H9 (cell line): Measurements from ENCODE around the gene ZSWIM5. TPM values are rescaled to one million over a fixed set of nuclear protein-coding genes. Genes with fewer than 3 reads are reported as not detected.

Experiments used
- DNase-seq: peaks from one replicate; pipeline ENCODE4 v3.0.0-alpha.2; 2017
- H2AFZ ChIP-seq: one replicate; pipeline ENCODE4 v1.6.1; 2013; ENCODE audit warnings: mild to moderate bottlenecking, low read length, control low read depth, moderate library complexity
- H2AK5ac ChIP-seq: 2 replicates; pipeline ENCODE4 v1.6.1; 2013; ENCODE audit warnings: low read length, control low read depth, mixed read lengths; ENCODE audit not compliant: insufficient read length
- H2BK120ac ChIP-seq: one replicate; pipeline ENCODE4 v1.6.1; 2013; ENCODE audit warnings: low read depth, mild to moderate bottlenecking, low read length, control low read depth, inconsistent platforms; ENCODE audit not compliant: poor library complexity, severe bottlenecking
- H2BK12ac ChIP-seq: 2 replicates; pipeline ENCODE4 v1.6.1; 2013; ENCODE audit warnings: low read length, control low read depth, mixed read lengths, low read depth; ENCODE audit not compliant: insufficient read length
- H2BK15ac ChIP-seq: 2 replicates; pipeline ENCODE4 v1.6.1; 2013; ENCODE audit warnings: low read depth, low read length, control low read depth
- H2BK20ac ChIP-seq: one replicate; pipeline ENCODE4 v1.6.1; 2013; ENCODE audit warnings: low read depth, mild to moderate bottlenecking, low read length, control low read depth, inconsistent platforms; ENCODE audit not compliant: poor library complexity, severe bottlenecking
- H2BK5ac ChIP-seq: 2 replicates; pipeline ENCODE4 v1.6.1; 2013; ENCODE audit warnings: low read length, control low read depth, mixed read lengths; ENCODE audit not compliant: insufficient read length
- H3K14ac ChIP-seq: 2 replicates; pipeline ENCODE4 v1.6.1; 2013; ENCODE audit warnings: low read length, control low read depth; ENCODE audit not compliant: insufficient read depth
- H3K18ac ChIP-seq: 2 replicates; pipeline ENCODE4 v1.6.1; 2013; ENCODE audit warnings: low read depth, mild to moderate bottlenecking, mixed read lengths, low read length, control low read depth; ENCODE audit not compliant: insufficient read length
- H3K23ac ChIP-seq: 2 replicates; pipeline ENCODE4 v1.6.1; 2013; ENCODE audit warnings: low read length, control low read depth, mixed read lengths, low read depth; ENCODE audit not compliant: insufficient read length
- H3K23me2 ChIP-seq: 2 replicates; pipeline ENCODE4 v1.6.1; 2013; ENCODE audit warnings: low read depth, mild to moderate bottlenecking, mixed read lengths, low read length, control low read depth; ENCODE audit not compliant: insufficient read length, poor library complexity, severe bottlenecking
- H3K27ac ChIP-seq: 2 replicates; pipeline ENCODE4 v1.5.1; 2013; ENCODE audit warnings: low read length, control low read depth, mixed read lengths, low read depth; ENCODE audit not compliant: insufficient read length
- H3K27me3 ChIP-seq: 2 replicates; pipeline ENCODE4 v1.6.1; 2013; ENCODE audit warnings: low read length, control low read depth, inconsistent platforms; ENCODE audit not compliant: insufficient read depth
- H3K4ac ChIP-seq: 2 replicates; pipeline ENCODE4 v1.6.1; 2013; ENCODE audit warnings: low read depth, mild to moderate bottlenecking, control low read depth, inconsistent platforms, low read length, moderate library complexity
- H3K4me1 ChIP-seq: 2 replicates; pipeline ENCODE4 v1.6.1; 2013; ENCODE audit warnings: low read length, control low read depth, inconsistent platforms; ENCODE audit not compliant: insufficient read depth
- H3K4me2 ChIP-seq: 2 replicates; pipeline ENCODE4 v1.6.1; 2013; ENCODE audit warnings: low read length, control low read depth, mixed read lengths; ENCODE audit not compliant: insufficient read length, insufficient read depth
- H3K56ac ChIP-seq: 2 replicates; pipeline ENCODE4 v1.6.1; 2013; ENCODE audit warnings: low read depth, mild to moderate bottlenecking, mixed read lengths, low read length, control low read depth; ENCODE audit not compliant: insufficient read length
- H3K79me1 ChIP-seq: 2 replicates; pipeline ENCODE4 v1.6.1; 2013; ENCODE audit warnings: low read depth, mild to moderate bottlenecking, moderate library complexity, low read length, control low read depth, inconsistent platforms; ENCODE audit not compliant: insufficient read depth, poor library complexity, severe bottlenecking
- H3K79me2 ChIP-seq: 2 replicates; pipeline ENCODE4 v1.6.1; 2013; ENCODE audit warnings: low read length, control low read depth, inconsistent platforms; ENCODE audit not compliant: insufficient read depth
- H3K9ac ChIP-seq: 2 replicates; pipeline ENCODE4 v1.6.1; 2013; ENCODE audit warnings: low read length, control low read depth, mixed read lengths; ENCODE audit not compliant: insufficient read length; ENCODE audit errors: extremely low read depth
- H3K9me3 ChIP-seq: one replicate; pipeline ENCODE4 v1.6.1; 2013; ENCODE audit warnings: low read depth, low read length, inconsistent platforms; ENCODE audit not compliant: control insufficient read depth
- H3T11ph ChIP-seq: one replicate; pipeline ENCODE4 v1.6.1; 2013; ENCODE audit warnings: mild to moderate bottlenecking, low read length, control low read depth, inconsistent platforms
- H4K20me1 ChIP-seq: one replicate; pipeline ENCODE4 v1.6.1; 2013; ENCODE audit not compliant: control insufficient read depth, insufficient read length, insufficient read depth
- H4K5ac ChIP-seq: 2 replicates; pipeline ENCODE4 v1.6.1; 2013; ENCODE audit warnings: low read depth, mild to moderate bottlenecking, mixed read lengths, low read length, control low read depth; ENCODE audit not compliant: insufficient read length
- H4K8ac ChIP-seq: replicated peaks from 2 replicates; pipeline ENCODE4 v1.6.1; 2013; ENCODE audit warnings: low read length, control low read depth, mixed read lengths, low read depth; ENCODE audit not compliant: insufficient read length
- H4K91ac ChIP-seq: 2 replicates; pipeline ENCODE4 v1.6.1; 2013; ENCODE audit warnings: low read depth, mild to moderate bottlenecking, moderate library complexity, mixed read lengths, low read length, control low read depth; ENCODE audit not compliant: insufficient read length
- H3K27ac Mint-ChIP-seq, 3 experiments: 2 replicates in 2 of 3; 3 replicates in 1 of 3; pipeline ENCODE4 v1.8.0; 2020 to 2021; ENCODE audit warnings: mixed read lengths in 3 of 3, mild to moderate bottlenecking in 1 of 3, moderate library complexity in 1 of 3
- H3K27me3 Mint-ChIP-seq: 2 replicates; pipeline ENCODE4 v1.8.0; 2021; ENCODE audit warnings: low read depth, mild to moderate bottlenecking, moderate library complexity, mixed read lengths
- H3K36me3 Mint-ChIP-seq, 3 experiments: 2 replicates in 2 of 3; 3 replicates in 1 of 3; pipeline ENCODE4 v1.8.0; 2020 to 2021; ENCODE audit warnings: low read depth in 3 of 3, mixed read lengths in 3 of 3; ENCODE audit not compliant: insufficient read depth in 1 of 3
- H3K4me1 Mint-ChIP-seq, 2 experiments: 2 replicates each; pipeline ENCODE4 v1.8.0; 2020; ENCODE audit warnings: mixed read lengths in 2 of 2
- H3K4me3 Mint-ChIP-seq, 2 experiments: 2 replicates in 1 of 2; 3 replicates in 1 of 2; pipeline ENCODE4 v1.8.0; 2020 to 2021; ENCODE audit warnings: mild to moderate bottlenecking in 2 of 2, mixed read lengths in 2 of 2, moderate library complexity in 1 of 2
- H3K9me3 Mint-ChIP-seq, 2 experiments: 2 replicates in 1 of 2; 3 replicates in 1 of 2; pipeline ENCODE4 v1.8.0; 2020; ENCODE audit warnings: mild to moderate bottlenecking in 2 of 2, mixed read lengths in 2 of 2, moderate library complexity in 1 of 2
- total RNA-seq: library from RNA; stranded (reverse); gene quantifications from 2 replicates; pipeline ENCODE4 v1.2.1, GENCODE V29; 2021
- TF ChIP-seq, protein P1 (sequence below): fragments of 200-600 bp; sonication (generic); conservative IDR thresholded peaks from 3 replicates; pipeline ENCODE4 v1.8.0; 2021; ENCODE audit warnings: antibody characterized with exemption, mild to moderate bottlenecking

The ZSWIM5 gene
- total RNA-seq, 1 experiment from 2014 or later: 3.5 TPM

- Histone ChIP-seq H4K5ac (no peak overlapping the region), H3K14ac (no peak overlapping the region), H3K9me3 (no peaks in the 10 kb centered on the region), H2BK15ac (no peak overlapping the region), H4K20me1 (no peaks in the 10 kb centered on the region), H2AK5ac (no peak overlapping the region), H3K4ac (no peak overlapping the region), H2AFZ (no peak overlapping the region), H3K18ac (no peak overlapping the region), H4K8ac (no peak overlapping the region), H2BK20ac (no peak overlapping the region), H3K56ac (no peak overlapping the region), H2BK12ac (no peak overlapping the region), H4K91ac (no peak overlapping the region), H3K4me2 (no peak overlapping the region), H3K23ac (no peak overlapping the region), H3T11ph (no peak overlapping the region), H3K4me1 (no peaks in the 10 kb centered on the region), H3K9ac (no peak overlapping the region), H3K27me3 (no peaks in the 10 kb centered on the region), H3K23me2 (no peaks in the 10 kb centered on the region), H2BK5ac (no peak overlapping the region), H3K27ac (no peak overlapping the region), H2BK120ac (no peak overlapping the region), H3K79me2 (no peaks in the 10 kb centered on the region), H3K79me1 (no peaks in the 10 kb centered on the region)
- H3K4me3 Mint-ChIP-seq: no peak overlapping the region
- no peaks in the 10 kb centered on the region for H3K36me3 Mint-ChIP-seq
- DNase-seq: no peak
- no peak overlapping the region for H3K27ac Mint-ChIP-seq
- no peaks in the 10 kb centered on the region for H3K27me3 Mint-ChIP-seq
- H3K9me3 Mint-ChIP-seq: peaks cover 0 to 4% of the 10 kb centered on the region in 2 experiments; a peak in 1 of 5 replicates
- TF ChIP-seq, protein P1, sequence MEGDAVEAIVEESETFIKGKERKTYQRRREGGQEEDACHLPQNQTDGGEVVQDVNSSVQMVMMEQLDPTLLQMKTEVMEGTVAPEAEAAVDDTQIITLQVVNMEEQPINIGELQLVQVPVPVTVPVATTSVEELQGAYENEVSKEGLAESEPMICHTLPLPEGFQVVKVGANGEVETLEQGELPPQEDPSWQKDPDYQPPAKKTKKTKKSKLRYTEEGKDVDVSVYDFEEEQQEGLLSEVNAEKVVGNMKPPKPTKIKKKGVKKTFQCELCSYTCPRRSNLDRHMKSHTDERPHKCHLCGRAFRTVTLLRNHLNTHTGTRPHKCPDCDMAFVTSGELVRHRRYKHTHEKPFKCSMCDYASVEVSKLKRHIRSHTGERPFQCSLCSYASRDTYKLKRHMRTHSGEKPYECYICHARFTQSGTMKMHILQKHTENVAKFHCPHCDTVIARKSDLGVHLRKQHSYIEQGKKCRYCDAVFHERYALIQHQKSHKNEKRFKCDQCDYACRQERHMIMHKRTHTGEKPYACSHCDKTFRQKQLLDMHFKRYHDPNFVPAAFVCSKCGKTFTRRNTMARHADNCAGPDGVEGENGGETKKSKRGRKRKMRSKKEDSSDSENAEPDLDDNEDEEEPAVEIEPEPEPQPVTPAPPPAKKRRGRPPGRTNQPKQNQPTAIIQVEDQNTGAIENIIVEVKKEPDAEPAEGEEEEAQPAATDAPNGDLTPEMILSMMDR: no peak
- no peaks in the 10 kb centered on the region for H3K4me1 Mint-ChIP-seq
Measured at GRCh38 chr1:45196863-45197262, 9.5 kb downstream of the ZSWIM5 start.
